T1000 (cell line): ENCODE measurements around the gene BMP7.
"Not testable (repeated sequence)": the region's sequence is repeated elsewhere in the genome, so short reads cannot be mapped to it uniquely, and the experiment has no call there.

Experiments
- DNase-seq: peaks from one replicate; lab custom pipeline; 2025; ENCODE audit warnings: mixed read lengths; lab: John Stamatoyannopoulos, UW

Gene BMP7

GRCh38 chr20:57265336-57265996 lies 975 bp downstream of the BMP7 start:
- DNase-seq: no peak

- not testable (repeated sequence) for DNase-seq
Observed at GRCh38 chr20:57264908-57265335, 1.5 kb downstream of the BMP7 start.

DNA sequence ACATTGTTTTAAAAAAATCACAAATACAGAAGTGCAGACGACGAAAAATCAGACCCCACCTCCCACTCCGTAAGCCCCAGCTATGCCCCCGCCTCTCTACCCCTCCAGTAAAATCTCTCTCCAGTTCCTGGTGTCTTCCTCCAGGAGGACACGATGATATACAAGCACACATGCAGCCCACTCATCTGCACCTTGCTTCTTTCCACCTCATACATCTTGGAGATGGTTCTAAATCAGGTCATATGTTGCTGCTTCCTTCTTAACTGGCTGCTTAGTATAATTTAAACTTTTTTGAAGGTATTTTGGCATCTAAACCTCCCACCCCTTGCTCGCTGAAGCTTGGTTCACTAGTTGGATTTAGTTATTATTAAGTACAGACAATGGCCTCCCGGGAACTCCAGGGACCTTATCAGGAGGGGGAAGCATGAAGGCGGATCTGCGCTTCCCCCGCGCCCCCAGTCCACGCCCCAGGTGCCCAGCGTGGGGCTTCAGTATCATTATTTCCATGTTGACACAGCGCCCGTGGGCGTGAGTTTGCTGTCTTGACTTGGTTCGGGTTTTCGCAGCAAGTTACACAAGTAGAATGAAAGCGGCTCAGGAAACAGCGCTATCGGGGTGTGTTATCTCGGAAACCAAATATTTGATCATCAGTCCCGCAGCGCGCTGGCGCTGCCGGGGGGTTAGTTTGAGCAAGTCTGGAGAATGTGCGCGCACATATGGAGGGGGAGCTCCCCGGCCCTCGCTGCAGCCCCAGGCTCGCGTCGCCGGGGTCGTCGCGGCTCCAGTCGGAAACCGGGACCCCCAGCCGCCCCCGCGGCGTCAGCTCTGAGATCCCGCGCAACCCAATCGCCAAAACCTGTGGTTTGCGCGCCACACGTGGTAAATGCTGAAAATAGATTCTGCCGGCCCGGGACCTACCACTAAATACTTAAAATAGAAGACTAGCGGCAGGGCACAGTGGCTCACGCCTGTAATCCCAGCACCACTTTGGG lies 2.3 kb downstream of the BMP7 start:
- no peak for DNase-seq

GRCh38 chr20:57262784-57263609 lies 3.4 kb downstream of the BMP7 start:
- DNase-seq: no peak

- DNase-seq: no peak
Observed at GRCh38 chr20:57262301-57262700, 4.1 kb downstream of the BMP7 start.

DNA sequence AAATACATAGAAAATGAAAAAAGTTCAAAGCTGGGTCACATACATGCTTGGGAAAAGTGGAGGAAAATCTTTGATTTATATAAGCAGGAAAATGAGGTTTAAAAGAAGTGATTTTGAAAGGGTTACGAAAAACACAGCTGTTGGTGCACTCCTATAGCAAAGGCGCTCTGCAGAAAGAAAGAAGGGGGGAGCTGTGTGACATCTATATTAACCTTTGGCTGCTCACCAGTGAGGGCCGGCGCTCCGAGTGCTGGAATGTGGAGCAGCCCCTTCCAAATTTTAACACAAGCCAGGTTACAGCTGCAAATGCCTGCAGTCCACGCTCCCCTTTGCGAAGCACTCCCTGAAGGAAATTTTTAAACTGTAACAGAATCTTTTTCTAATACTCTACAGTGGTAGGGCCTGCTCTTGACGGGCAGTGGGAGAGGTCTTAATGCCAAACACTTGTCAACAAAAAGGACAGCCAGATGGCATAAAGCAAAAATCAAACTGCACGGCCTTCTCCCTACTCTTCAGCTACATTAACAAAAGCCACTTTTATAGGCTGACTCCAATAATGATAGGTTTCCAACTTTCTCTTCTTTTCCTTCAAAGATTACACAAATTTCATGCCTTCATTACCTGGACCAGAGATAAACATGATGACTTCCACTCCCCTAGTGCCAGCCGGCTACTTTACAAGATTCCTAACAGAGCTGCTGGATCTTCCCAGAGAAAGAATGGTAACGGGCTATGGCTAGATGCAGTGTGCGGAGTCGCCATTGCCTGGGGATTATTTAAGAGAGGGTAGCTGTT lies 4.8 kb downstream of the BMP7 start:
- DNase-seq: no peak

DNA sequence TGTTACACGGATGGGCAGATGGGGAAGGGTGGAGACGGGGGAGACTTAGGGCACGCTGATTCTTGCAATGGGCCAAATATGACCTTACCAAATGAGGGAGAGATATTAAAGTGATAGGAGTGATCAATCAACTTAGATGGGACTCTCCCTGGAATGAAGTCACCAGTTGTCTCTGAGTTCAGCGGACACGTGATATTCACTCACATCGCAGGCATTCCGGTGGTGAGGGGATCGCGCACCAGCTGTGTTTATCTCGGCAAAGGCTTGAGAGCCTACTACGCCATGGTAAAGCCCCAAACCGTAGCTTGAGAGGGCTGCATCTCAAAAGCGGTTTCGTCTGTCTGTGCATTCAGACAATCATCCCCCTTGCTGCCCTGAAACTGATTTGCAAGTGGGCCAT lies 5.5 kb downstream of the BMP7 start:
- no peak for DNase-seq

- DNase-seq: no peak
Observed at GRCh38 chr20:57259938-57260921, 6.2 kb downstream of the BMP7 start.

GRCh38 chr20:57259121-57259937 lies 7.1 kb downstream of the BMP7 start:
- no peak for DNase-seq

GRCh38 chr20:57257701-57258453 lies 8.6 kb downstream of the BMP7 start:
- no peak for DNase-seq

DNA sequence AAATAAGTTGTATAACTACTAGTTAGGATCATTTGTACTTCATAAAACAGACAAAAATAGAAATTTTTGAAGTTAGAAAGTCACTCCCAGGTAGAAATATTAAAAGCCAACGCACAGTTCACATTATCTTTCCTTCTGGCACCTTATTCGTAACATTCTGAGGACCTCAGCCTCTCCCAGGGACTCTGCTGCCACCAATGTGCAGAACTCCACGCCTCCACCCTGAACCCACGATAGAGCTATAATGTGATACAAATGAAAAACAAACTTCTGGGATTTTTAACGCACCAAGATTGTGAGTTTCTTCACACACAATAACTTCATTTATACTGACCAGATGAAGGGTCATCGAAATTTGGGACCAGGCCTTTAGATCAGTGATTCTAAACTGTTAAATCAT lies 9.5 kb downstream of the BMP7 start:
- no peak for DNase-seq

DNA sequence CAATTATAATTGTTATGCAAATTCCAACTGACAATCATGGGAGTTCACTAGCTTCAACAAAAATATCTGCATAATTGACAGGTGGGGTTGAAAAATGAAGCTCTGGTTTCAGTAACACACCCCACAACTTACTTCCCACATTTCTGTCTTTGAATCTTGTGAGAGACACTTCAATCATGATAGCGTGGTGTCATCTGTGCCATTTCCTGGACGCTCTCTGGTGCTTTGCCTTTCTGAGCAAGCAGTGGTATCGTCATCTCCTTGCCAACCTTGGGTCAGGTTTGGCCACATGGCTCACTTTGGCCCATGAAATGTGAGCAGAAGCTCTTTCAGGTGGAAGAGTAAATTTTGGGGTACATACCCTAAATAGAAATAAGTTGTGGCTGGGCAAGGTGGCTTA lies 10.2 kb downstream of the BMP7 start:
- DNase-seq: no peak

DNA sequence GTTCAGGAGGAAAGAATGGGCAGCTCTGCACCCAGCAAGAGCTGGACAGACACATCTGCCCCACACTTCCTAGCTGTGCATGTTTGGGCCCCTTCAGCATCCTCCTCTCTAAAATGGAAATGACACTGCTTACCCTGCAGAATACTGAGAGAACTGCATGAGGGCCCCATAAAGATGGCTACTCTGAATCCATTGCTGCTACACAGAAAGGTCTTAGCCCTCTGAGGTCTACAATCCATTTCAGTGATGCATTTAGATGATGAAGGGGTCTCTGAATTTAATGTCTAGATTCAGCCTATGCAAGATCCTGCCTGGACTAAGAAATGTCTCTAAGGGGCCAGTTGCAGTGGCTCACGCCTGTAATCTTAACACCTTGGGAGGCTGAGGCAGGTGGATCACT lies 11.3 kb downstream of the BMP7 start:
- no peak for DNase-seq

DNA sequence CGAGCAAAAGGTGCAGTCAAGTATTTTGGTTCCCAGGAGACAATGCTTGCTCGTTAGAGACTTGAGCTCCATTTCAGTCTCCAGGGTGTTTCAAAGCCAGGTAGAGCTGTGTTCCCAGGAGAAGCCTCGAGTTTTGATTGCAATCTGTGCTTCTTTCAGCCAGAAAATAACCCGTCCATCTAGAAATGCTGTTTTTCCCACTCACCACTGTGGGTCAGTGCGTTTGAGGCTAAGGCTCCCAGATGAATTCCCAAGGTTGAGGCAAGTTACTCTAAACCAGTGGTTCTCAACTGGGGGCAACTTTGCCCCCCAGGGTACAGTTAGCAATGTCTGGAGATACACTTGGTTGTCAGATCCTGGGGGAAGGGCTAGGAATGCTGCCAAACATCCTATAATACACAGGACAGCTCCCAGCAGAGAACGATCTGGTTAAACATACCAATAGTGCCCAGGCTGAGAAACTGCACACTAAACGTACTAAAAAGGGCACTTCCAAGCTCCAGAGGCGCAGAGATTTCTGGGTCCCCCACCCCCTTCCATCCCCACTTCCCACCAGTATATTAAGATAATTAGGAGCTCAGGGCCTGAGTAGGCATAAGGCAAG lies 13.8 kb downstream of the BMP7 start:
- no peak for DNase-seq

DNA sequence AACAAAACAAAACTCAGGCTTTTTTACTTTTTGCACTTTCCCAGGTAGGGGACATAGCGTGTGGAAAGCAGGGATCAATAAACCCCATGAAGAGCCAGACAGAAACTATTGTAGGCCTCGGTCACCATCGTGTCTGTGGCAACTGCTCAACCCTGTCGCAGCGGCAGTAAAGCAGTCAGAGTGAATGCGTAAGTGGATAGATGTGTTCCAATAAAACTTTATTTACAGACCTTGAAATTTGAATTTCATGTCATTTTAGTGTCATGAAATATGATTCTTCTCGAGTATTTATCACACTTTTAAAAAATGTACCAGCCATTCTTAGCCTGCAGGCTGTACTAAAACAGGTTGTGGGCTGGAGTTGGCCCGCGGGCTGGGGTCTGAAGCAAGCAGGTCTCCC lies 14.5 kb downstream of the BMP7 start:
- DNase-seq: no peak

DNA sequence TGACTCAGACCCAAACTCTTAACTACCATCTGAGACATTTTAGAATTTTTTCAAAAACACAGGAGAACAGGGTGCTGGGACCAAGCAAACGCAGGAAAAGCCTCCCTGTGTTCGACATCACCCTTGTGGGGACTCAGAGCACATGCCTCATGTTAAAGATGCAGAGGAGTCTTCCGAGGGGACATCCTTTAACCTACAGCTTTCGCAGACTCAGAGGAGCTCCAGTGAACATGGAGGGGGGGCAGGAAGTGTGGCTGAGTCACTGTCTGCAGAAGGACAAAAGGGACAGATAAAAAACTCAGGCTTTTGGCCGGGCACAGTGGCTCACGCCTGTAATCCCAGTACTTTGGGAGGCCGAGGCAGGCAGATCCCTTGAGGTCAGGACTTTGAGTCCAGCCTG lies 15.1 kb downstream of the BMP7 start:
- DNase-seq: no peak

DNA sequence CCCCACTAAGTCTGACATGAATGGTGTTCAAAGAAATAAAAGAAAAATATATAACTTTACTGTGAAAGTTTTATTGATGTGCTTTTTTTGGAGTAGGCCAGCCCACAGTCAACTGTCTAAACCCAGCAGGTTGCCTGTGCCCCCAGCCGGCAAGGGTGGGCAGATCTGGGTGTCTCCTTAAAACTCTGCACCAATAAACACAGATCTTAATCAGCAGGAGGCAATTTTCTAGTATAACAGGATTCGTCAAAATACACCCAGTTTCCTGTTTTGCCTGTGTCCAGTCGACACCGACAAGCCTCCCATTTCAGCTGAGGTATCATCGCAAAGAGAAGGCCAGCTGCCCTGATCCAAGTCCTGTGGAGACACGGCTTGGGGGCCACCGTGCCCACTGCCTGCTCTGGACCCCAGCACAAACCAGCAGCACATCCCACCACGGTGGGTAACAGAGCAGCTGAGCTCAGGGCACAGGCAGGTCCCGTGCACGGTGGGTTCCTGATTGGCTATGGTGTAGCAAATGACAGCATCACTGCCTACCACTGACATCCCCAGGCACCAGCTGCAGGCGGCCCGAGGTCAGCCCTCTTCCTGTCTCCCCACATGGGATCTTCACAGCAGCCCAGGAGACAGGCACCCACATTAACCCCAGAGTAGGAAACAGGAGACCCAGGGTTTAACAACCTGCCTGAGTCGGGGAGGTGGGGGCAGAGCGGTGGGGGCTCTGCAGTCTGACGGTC lies 15.7 kb downstream of the BMP7 start:
- no peak for DNase-seq

- no peak for DNase-seq
Observed at GRCh38 chr20:57249772-57250171, 16.7 kb downstream of the BMP7 start.
